SK-N-SH treated with all-trans-retinoic acid at 6 μM for 48 hours (cell line): Measurements from ENCODE around the gene NSUN7.
A peak's percentile ranks its signal among the peaks of the same experiment; 100 is the strongest.

Experiments
- ATAC-seq: fragments of 200-7000 bp; cut with Tn5 transposase; 3 replicates; pipeline ENCODE4 v1.9.1; 2020; ENCODE audit warnings: mild to moderate bottlenecking, moderate library complexity
- ARNTL ChIP-seq: fragments of 450-650 bp; formaldehyde crosslinking; IDR thresholded peaks from 2 replicates; pipeline ENCODE4 v1.5.0; 2020; ENCODE audit warnings: low read depth, mild to moderate bottlenecking, moderate library complexity, borderline replicate concordance
- BACH2 ChIP-seq: fragments of 250-450 bp; sonication (Bioruptor Pico); IDR thresholded peaks from 2 replicates; pipeline ENCODE4 v1.9.0; 2021; ENCODE audit warnings: mild to moderate bottlenecking, borderline replicate concordance
- CREB5 ChIP-seq: fragments of 250-450 bp; sonication (Bioruptor Pico); IDR thresholded peaks from 2 replicates; pipeline ENCODE4 v1.5.1; 2020; ENCODE audit warnings: low read depth, mild to moderate bottlenecking, moderate library complexity
- CSDC2 ChIP-seq: fragments of 250-450 bp; sonication (Bioruptor Pico); IDR thresholded peaks from 2 replicates; pipeline ENCODE4 v1.5.0; 2020; ENCODE audit warnings: mild to moderate bottlenecking, moderate library complexity
- ESRRG ChIP-seq: fragments of 250-450 bp; sonication (Bioruptor Pico); IDR thresholded peaks from 2 replicates; pipeline ENCODE4 v1.6.1; 2021; ENCODE audit warnings: mild to moderate bottlenecking
- GLIS3 ChIP-seq: fragments of 250-450 bp; sonication (Bioruptor Pico); IDR thresholded peaks from 2 replicates; pipeline ENCODE4 v1.5.0; 2020; ENCODE audit warnings: mild to moderate bottlenecking, moderate library complexity
- ISL1 ChIP-seq: fragments of 250-450 bp; sonication (Bioruptor Pico); IDR thresholded peaks from 2 replicates; pipeline ENCODE4 v2.1.2; 2022; ENCODE audit warnings: mild to moderate bottlenecking, moderate library complexity
- OSR1 ChIP-seq: fragments of 250-450 bp; sonication (Bioruptor Pico); IDR thresholded peaks from 2 replicates; pipeline ENCODE4 v1.8.0; 2022; ENCODE audit warnings: moderate library complexity, mild to moderate bottlenecking, inconsistent platforms
- PATZ1 ChIP-seq: fragments of 250-450 bp; sonication (Bioruptor Pico); IDR thresholded peaks from 2 replicates; pipeline ENCODE4 v1.8.0; 2020; ENCODE audit warnings: mild to moderate bottlenecking, moderate library complexity, borderline replicate concordance
- PPARA ChIP-seq: fragments of 250-450 bp; sonication (Bioruptor Pico); IDR thresholded peaks from 2 replicates; pipeline ENCODE4 v1.5.0; 2020; ENCODE audit warnings: mild to moderate bottlenecking, borderline replicate concordance
- RARB ChIP-seq: fragments of 250-450 bp; sonication (Bioruptor Pico); IDR thresholded peaks from 2 replicates; pipeline ENCODE4 v1.8.0; 2021; ENCODE audit warnings: mild to moderate bottlenecking, moderate library complexity
- SNAI2 ChIP-seq: fragments of 250-450 bp; sonication (Bioruptor Pico); IDR thresholded peaks from 2 replicates; pipeline ENCODE4 v1.5.0; 2020; ENCODE audit warnings: mild to moderate bottlenecking, moderate library complexity
- TCF4 ChIP-seq: fragments of 250-450 bp; sonication (Bioruptor Pico); IDR thresholded peaks from 2 replicates; pipeline ENCODE4 v1.8.0; 2021; ENCODE audit warnings: mild to moderate bottlenecking, moderate library complexity, borderline replicate concordance
- TOX ChIP-seq: fragments of 250-450 bp; sonication (Bioruptor Pico); IDR thresholded peaks from 2 replicates; pipeline ENCODE4 v1.8.0; 2021; ENCODE audit warnings: mild to moderate bottlenecking, moderate library complexity, borderline replicate concordance
- TSHZ2 ChIP-seq: fragments of 250-450 bp; sonication (Bioruptor Pico); IDR thresholded peaks from 2 replicates; pipeline ENCODE4 v1.5.0; 2020; ENCODE audit warnings: mild to moderate bottlenecking, moderate library complexity
- ZC3H10 ChIP-seq: fragments of 250-450 bp; sonication (Bioruptor Pico); IDR thresholded peaks from 2 replicates; pipeline ENCODE4 v1.5.1; 2021; ENCODE audit warnings: mild to moderate bottlenecking, moderate library complexity
- ZNF70 ChIP-seq: fragments of 450-650 bp; formaldehyde crosslinking; IDR thresholded peaks from 2 replicates; pipeline ENCODE4 v1.5.0; 2020; ENCODE audit warnings: mild to moderate bottlenecking, moderate library complexity
- ZNF8 ChIP-seq: fragments of 450-650 bp; formaldehyde crosslinking; IDR thresholded peaks from 2 replicates; pipeline ENCODE4 v1.5.0; 2020; ENCODE audit warnings: mild to moderate bottlenecking, moderate library complexity
- TF ChIP-seq, protein P1 (sequence below): fragments of 250-450 bp; sonication (Bioruptor Pico); IDR thresholded peaks from 2 replicates; pipeline ENCODE4 v1.8.0; 2021; ENCODE audit warnings: low read depth, mild to moderate bottlenecking, moderate library complexity, borderline replicate concordance

The NSUN7 gene

DNA sequence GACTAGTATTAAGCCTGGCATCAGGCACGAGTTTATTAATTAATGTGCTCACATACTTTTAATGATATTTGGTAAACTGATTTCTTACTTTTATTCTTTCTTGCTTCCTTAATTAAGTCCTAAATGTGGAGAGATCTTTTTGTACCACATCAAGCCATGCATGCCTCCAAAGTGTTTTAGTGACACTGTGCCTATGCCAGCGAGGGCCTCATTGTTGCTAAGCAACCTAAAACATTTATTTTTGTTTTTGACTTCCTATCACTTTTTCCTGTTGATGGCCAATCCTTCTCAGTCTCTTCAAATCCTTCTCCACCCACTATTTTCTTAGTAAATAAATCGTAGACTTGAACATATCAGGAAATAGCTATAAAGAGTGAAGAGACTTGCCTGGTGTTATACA lies 5.5 kb upstream of the NSUN7 start:
- ATAC-seq: no peak
- no peak for TF ChIP-seq PPARA (CRISPR knock-in tag)

DNA sequence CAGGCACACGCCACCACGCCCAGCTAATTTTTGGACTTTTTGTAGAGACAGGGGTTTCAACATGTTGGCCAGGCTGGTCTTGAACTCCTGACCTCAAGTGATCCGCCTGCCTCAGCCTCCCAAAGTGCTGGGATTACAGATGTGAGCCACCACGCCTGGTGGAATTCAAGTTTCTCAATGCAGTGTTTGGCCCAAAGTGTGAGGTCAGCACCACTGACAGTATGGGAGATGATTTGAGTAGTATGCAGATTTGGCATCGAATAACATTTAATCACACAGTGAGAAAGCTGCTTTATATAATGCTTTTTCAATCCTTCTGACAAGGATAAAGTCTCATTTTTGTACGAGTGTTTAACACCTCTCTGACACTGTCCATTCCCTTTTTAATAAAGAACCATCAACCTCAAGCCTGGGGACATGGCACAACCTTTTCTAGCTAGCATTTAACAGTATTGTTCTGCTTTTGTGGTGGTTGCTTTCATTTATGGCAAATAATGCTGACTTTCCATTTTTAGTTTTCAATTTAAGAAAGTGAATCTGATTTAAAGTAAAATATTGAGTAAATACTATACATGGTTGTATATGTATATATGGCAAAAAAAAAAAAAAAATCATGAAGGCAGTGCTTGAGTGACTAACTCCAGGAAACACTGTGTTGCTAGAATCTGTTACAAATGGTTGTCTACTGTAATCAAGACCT lies 4.3 kb upstream of the NSUN7 start:
- TF ChIP-seq TOX (CRISPR knock-in tag): no peak
- TF ChIP-seq OSR1 (CRISPR knock-in tag): no peak
- TF ChIP-seq ZNF8 (CRISPR knock-in tag): no peak

GRCh38 chr4:40747207-40747835 lies 2.4 kb upstream of the NSUN7 start:
- TF ChIP-seq PATZ1 (CRISPR knock-in tag): no peak
- TF ChIP-seq TOX (CRISPR knock-in tag): no peak
- peak; percentile 42; the same call in 1 of the 2 replicates for TF ChIP-seq ISL1 (CRISPR knock-in tag)
- peak; percentile 49 for ATAC-seq

More for the DNA sequence above, 4.3 kb upstream of the NSUN7 start:
- ATAC-seq: no peak

DNA sequence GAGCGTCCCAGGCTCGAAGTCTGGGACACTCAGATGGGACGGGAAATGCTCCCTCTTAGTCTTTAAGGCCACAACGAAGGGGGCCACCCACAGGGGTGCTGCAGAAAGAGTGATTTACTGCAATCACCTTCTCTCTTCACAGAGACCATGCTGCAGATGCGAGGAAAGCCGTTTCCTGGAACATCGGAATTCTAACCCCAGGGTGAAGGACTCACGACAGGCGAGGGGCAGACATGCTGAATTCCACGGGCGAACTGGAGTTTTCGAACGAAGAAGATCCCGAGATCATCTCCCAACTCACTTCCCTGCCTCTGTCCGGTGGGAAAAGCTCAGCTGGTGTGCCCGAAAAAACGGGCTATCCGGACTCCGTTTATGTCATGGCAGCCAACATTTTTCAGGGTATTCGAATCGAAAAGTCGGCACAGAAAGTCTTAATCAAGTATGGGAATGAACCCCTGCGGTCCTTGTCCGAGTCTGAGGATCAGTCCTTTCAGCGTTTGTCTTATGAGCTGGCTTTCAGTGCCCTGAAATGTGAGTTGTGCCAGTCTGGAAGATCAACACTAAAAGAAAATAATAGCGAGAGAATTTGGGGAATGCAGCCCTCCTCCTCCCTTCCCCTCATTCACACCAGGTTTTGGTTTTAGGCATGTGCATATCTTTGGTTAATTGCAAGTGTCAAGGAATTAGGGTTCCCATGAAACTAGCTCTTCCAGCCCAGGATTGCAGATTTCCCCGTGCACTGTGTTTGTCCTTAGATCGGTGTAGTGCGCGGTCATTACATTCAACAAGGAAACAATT lies 905 bp downstream of the NSUN7 start:
- ATAC-seq: no peak; the same call in 1 of the 3 replicates
- no peak for TF ChIP-seq TSHZ2 (CRISPR knock-in tag)
- TF ChIP-seq OSR1 (CRISPR knock-in tag): no peak
- no peak for TF ChIP-seq CREB5 (CRISPR knock-in tag)
- no peak for TF ChIP-seq TCF4 (CRISPR knock-in tag)
- TF ChIP-seq PPARA (CRISPR knock-in tag): no peak
- TF ChIP-seq SNAI2 (CRISPR knock-in tag): no peak
- no peak for TF ChIP-seq ARNTL (CRISPR knock-in tag)
- TF ChIP-seq, protein P1, sequence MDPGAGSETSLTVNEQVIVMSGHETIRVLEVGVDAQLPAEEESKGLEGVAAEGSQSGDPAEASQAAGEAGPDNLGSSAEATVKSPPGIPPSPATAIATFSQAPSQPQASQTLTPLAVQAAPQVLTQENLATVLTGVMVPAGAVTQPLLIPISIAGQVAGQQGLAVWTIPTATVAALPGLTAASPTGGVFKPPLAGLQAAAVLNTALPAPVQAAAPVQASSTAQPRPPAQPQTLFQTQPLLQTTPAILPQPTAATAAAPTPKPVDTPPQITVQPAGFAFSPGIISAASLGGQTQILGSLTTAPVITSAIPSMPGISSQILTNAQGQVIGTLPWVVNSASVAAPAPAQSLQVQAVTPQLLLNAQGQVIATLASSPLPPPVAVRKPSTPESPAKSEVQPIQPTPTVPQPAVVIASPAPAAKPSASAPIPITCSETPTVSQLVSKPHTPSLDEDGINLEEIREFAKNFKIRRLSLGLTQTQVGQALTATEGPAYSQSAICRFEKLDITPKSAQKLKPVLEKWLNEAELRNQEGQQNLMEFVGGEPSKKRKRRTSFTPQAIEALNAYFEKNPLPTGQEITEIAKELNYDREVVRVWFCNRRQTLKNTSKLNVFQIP (CRISPR knock-in tag): no peak
- no peak for TF ChIP-seq ESRRG (CRISPR knock-in tag)
- TF ChIP-seq GLIS3 (CRISPR knock-in tag): no peak
- TF ChIP-seq ISL1 (CRISPR knock-in tag): no peak
- no peak for TF ChIP-seq CSDC2 (CRISPR knock-in tag)
- no peak for TF ChIP-seq BACH2

GRCh38 chr4:40755616-40756015 lies 5.9 kb downstream of the NSUN7 start:
- ATAC-seq: no peak
- TF ChIP-seq PPARA (CRISPR knock-in tag) (no peak), RARB (CRISPR knock-in tag) (no peak), ZNF70 (CRISPR knock-in tag) (no peak), OSR1 (CRISPR knock-in tag) (no peak), ZC3H10 (CRISPR knock-in tag) (no peak), ISL1 (CRISPR knock-in tag) (no peak), ZNF8 (CRISPR knock-in tag) (no peak), TSHZ2 (CRISPR knock-in tag) (no peak), CREB5 (CRISPR knock-in tag) (no peak), ARNTL (CRISPR knock-in tag) (no peak), SNAI2 (CRISPR knock-in tag) (no peak)
